HL-60/S4 (cell line): ENCODE data around the gene UAP1.
"Not testable (repeated sequence)": the region's sequence is repeated elsewhere in the genome, so short reads cannot be mapped to it uniquely, and the experiment has no call there.

Source experiments
- in situ Hi-C: fragments of 300-500 bp; cut with MboI; formaldehyde crosslinking; loops from 2 replicates; pipeline ENCODE4 v1.14.3; 2022; ENCODE audit warnings: low sequenced_read_pairs

Gene UAP1

DNA sequence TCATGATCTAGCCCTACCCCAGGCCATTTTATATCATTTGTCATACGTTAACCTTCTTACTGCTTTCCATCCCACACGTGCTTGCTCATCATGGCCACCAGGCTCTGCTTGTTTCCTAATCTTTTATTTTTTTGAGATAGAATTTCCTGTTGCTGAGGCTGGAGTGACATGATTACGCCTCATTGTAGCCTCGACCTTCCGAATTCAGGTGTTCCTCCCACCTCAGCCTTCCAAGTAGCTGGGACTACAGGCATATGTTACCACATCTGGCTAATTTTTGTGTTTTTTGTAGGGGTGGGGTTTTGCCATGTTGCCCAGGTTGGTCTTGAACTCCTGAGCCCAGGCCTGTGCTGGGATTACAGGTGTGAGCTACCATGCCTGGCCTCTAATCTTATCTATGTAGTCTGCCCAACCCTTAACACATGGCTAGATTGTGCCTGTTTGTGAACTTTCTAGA lies 3.3 kb downstream of the UAP1 start:
- in situ Hi-C loops = no loop called here

GRCh38 chr1:162565460-162565859 lies 3.9 kb downstream of the UAP1 start:
- in situ Hi-C loops = no loop called here

DNA sequence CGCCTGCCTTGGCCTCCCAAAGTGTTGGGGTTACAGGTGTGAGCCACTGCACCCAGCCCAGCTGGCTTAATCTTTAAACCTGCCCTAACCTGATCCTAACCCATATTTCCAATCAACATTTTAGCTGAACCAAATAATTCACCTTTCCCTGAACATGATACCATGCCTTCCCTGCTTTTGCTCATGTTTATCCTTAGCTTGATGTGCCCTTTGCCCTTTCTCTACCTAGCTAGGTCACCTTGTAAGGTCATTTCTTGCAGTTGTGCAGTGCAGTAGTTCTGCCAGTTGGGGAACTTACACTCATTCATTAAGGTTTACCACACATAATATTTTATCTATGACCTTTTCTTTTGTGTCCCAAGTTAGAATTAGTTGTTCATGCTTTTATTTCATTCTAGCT lies 5.3 kb downstream of the UAP1 start:
- in situ Hi-C loops = no loop called here

DNA sequence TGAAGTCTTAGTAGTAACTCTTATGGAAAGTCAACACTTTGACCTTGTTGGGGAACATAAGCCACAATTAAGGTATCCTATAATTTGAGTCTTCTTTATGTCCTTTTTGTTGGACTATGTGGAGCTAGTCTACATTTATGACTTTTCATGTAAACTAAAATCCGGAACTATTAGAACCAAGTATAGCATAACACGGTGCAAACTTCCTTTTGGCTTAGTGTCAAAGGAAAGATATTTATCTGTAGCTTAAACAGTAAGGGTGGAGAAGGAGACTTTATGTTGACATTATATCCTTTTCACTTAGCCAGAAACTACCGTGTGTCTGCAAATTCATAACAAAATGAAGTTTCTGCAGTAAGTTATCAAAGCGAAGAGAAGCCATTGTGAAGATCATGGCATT lies 7.3 kb downstream of the UAP1 start:
- in situ Hi-C loops = no loop called here

- in situ Hi-C loops = no loop called here
These were observed 9.2 kb downstream of the UAP1 start for GRCh38 chr1:162570718-162571117.

- in situ Hi-C loops = not testable (repeated sequence)
These were observed 9.6 kb downstream of the UAP1 start for GRCh38 chr1:162571121-162571520.

DNA sequence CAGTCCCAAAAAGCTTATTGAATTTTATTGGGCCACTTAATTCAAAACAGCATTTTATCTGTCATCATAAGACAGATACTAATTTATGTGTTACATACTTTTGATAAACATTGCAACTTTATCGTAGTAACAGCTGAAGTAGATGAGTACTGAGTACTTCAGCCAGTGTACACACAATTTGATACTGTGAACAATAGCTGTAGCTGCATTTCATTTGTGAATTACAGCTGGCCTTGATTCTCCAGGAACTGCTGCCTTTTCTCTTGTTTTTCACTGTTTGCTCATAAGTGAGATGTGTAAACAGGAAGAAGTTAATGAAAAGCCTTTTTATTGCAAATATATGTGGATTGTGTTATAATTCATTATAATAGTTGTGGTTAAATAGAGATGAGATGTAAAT lies 10.2 kb downstream of the UAP1 start:
- in situ Hi-C loops = no loop called here

DNA sequence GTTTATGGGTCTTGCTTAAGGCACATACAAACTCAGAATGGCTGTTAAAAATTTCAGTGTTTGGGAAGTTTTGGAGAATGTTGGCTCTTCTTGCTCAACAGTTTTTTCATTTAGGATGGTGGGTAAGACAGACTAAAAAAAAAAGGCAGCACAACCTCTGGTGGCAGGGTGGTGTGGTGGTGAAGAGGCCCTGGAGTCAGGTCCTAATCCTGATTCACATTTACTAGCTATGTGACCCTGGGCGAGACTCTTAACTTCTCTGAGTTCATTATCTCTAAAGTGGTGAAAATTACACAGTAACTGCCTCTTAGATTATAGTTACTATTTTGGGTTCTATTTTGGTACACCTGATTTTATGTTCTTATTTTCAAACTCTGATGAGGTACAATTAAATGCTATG lies 11.6 kb downstream of the UAP1 start:
- in situ Hi-C loops = no loop called here

- in situ Hi-C loops = no loop called here
These were observed 16.7 kb downstream of the UAP1 start for GRCh38 chr1:162578071-162578700.

DNA sequence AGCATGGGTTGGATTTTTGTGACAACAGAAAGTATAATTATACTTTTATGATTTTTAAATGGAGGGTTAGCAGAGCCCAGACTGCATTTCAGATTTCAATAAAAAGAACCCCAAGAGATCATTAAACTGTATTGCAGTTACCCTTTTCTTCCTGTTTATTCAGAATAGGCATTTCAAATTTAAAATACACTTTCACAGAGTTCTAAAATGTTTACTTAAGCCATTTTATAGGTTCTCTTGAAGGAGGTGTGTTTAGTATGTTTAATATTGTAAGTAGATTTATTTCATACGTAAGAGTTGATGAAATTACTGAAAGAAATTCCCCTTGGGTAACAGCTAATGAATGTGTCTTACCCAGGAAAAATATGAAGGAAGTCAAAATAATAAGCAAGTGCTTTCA lies 17.4 kb downstream of the UAP1 start:
- in situ Hi-C loops = no loop called here

DNA sequence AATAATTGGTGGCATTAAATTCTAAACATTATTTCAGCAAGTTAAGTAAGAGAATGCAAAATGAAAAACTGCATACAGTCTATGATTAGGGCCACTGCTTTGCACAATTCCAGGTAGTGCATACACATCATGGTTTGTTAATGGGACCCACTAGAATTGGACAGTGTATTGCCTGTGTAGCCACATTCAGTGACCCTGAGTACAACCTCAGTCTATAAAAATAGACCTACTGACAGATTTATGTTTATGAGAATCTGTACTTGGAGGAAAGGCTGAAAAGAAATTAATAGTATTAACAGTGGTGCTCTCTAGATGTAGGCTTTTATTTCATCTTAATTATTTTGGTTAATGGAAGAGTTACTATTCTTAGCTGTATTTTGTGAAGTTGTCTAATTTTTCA lies 18.8 kb downstream of the UAP1 start:
- in situ Hi-C loops = no loop called here

GRCh38 chr1:162582901-162583300 lies 21.4 kb downstream of the UAP1 start:
- in situ Hi-C loops = not testable (repeated sequence)

- in situ Hi-C loops = not testable (repeated sequence)
These were observed 23.6 kb downstream of the UAP1 start for GRCh38 chr1:162585101-162585500.

GRCh38 chr1:162587347-162587746 lies 25.8 kb downstream of the UAP1 start:
- in situ Hi-C loops = no loop called here

- in situ Hi-C loops = no loop called here
These were observed 26.3 kb downstream of the UAP1 start for GRCh38 chr1:162587761-162588260.

DNA sequence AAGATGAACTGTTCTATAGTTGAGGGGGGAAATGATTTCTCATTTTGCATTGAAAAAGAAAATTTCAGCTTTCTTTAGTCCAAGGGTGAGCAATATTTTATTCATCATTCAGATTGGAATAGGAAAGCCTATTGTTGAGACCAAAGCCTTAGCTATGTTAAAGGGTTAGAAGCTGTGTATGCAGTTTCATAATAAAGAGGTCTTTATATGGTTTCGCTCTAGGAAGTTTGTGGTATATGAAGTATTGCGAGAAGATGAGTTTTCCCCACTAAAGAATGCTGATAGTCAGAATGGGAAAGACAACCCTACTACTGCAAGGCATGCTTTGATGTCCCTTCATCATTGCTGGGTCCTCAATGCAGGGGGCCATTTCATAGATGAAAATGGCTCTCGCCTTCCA lies 28.6 kb downstream of the UAP1 start:
- in situ Hi-C loops = no loop called here

GRCh38 chr1:162590686-162591085 lies 29.2 kb downstream of the UAP1 start:
- in situ Hi-C loops = no loop called here

GRCh38 chr1:162596514-162597170 lies 35.1 kb downstream of the UAP1 start:
- in situ Hi-C loops = no loop called here

- in situ Hi-C loops = no loop called here
These were observed 37.9 kb downstream of the UAP1 start for GRCh38 chr1:162599451-162599850.

- in situ Hi-C loops = not testable (repeated sequence)
These were observed 41.6 kb downstream of the UAP1 start for GRCh38 chr1:162603117-162603516.

DNA sequence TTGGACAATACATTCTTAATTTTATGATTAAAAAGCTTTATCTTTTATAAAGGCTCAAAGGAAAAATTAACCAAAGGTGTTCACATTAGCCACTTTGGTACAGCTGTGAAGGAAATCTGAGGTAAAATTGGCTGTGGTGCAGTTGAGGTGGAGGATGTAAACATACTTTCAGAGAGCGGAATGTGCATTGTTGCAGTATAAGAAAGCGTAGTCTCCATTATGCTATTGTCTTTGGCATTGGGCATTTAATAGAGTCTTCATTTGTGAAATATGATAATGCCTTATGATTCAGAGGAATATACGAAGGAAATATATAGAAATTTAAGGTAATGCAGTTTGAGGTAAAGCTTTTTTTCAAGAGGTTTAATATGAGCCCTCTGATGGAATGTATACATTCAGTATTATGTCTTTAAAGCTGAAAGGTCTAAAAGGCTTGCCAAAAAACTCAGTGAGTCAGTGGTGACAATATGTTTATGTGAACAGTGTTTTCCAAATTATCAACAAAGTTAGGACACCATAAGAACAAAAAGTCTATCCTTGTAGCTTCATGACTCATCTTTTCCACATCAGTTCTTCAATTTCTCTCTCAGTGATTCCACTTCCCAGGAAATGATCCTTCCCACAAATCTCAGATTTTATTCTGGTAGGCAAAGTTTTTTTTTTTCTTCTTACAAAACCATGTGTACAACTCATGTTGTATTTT lies 43.9 kb downstream of the UAP1 start:
- in situ Hi-C loops = no loop called here

DNA sequence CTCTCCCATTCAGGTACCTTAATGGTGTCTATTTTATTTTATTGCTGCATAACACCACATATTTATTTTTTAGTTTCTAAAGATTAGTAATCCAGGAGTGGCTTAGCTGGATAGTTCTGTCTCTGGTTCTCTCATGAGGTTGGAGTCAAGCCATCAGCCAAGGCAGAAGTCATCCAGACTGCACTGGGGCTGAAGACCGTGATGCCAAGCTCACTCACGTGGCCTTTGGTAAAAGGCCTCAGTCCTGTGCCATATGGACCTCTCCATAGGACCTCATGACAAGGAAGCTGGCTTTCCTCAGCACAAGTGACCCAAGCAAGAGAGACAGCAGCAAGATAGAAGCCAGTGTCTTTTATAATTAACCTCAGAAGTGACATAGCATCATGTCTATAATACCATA lies 47.8 kb downstream of the UAP1 start:
- in situ Hi-C loops = no loop called here
